Type B pancreatic cell (in vitro differentiated cells): ENCODE data around the gene R3HCC1L. TPM values are rescaled to one million over a fixed set of nuclear protein-coding genes. Genes with fewer than 3 reads are reported as not detected.
"Not testable (repeated sequence)": the region's sequence is repeated elsewhere in the genome, so short reads cannot be mapped to it uniquely, and the experiment has no call there.

Experiments used
- DNase-seq: peaks from one replicate; pipeline ENCODE4 v3.0.0; 2021; ENCODE audit warnings: mixed read lengths; ENCODE audit not compliant: unreplicated experiment; ENCODE audit errors: extremely low spot score
- H3K27ac Mint-ChIP-seq: 2 replicates; pipeline ENCODE4 v1.8.0; 2021; ENCODE audit warnings: mild to moderate bottlenecking, mixed read lengths
- H3K27me3 Mint-ChIP-seq: 2 replicates; pipeline ENCODE4 v1.8.0; 2021; ENCODE audit warnings: mixed read lengths
- H3K36me3 Mint-ChIP-seq: 2 replicates; pipeline ENCODE4 v1.8.0; 2021; ENCODE audit warnings: mixed read lengths
- H3K4me1 Mint-ChIP-seq: one replicate; pipeline ENCODE4 v1.8.0; 2021; ENCODE audit warnings: mixed read lengths; ENCODE audit not compliant: unreplicated experiment
- H3K4me3 Mint-ChIP-seq: 2 replicates; pipeline ENCODE4 v1.8.0; 2021; ENCODE audit warnings: mild to moderate bottlenecking, mixed read lengths
- H3K9me3 Mint-ChIP-seq: 2 replicates; pipeline ENCODE4 v1.8.0; 2021; ENCODE audit warnings: mixed read lengths
- CTCF ChIP-seq: fragments of 200-600 bp; sonication (generic); conservative IDR thresholded peaks from 2 replicates; pipeline ENCODE4 v1.5.0; 2021; ENCODE audit warnings: antibody characterized with exemption, mild to moderate bottlenecking
- total RNA-seq: library from RNA; stranded (reverse); gene quantifications from 2 replicates; pipeline ENCODE4 v1.2.1, GENCODE V29; 2021; ENCODE audit warnings: low replicate concordance

R3HCC1L gene
- total RNA-seq, 1 donor from 2014 or later = 15.4 TPM

- peak overlapping the region; percentile 86 for H3K4me3 Mint-ChIP-seq
- TF ChIP-seq CTCF = no peak
- peaks cover 4% of the 10 kb centered on the region for H3K9me3 Mint-ChIP-seq
- peak overlapping the region; percentile 80 for H3K27ac Mint-ChIP-seq
- H3K27me3 Mint-ChIP-seq = peaks cover 7% of the 10 kb centered on the region
- DNase-seq = no peak
- H3K4me1 Mint-ChIP-seq = peaks cover 18% of the 10 kb centered on the region
- no peaks in the 10 kb centered on the region for H3K36me3 Mint-ChIP-seq
Measured at GRCh38 chr10:98134117-98134430, 383 bp upstream of the R3HCC1L start.

DNA sequence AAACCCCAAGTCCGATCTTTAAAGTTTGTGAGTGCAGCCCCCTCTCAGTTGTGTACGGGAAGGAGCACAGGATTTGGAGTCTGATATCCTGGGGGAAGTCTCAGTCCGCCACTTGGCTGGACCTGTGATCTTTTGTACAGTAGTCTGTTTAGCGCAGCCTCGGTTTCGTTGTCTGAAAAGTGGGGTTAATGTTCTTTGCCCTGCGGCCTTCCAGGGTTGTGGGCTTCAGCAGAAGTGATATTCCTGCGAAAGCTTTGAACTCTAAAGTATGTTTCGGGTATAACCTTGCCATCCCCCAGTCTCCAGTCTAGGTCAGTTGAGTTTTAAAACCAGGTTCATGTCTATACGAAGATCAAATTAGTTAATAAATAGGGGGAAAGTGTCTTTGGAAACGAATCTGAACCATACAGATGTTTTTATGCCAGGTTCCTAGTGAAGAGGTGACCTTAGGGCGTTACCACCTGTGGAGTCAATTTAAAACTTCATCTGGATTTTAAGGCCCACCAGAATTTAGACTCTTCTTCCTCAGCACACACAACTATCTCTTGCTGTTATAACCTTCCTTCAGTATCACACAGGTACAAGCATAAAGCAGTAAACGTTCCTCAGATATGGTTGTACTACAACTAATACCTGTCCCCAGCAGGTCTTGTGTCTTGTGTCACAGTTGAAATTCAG, 904 bp downstream of the R3HCC1L start:
- peaks cover 4% of the 10 kb centered on the region for H3K9me3 Mint-ChIP-seq
- no peak for DNase-seq
- H3K36me3 Mint-ChIP-seq = no peaks in the 10 kb centered on the region
- peaks cover 31% of the 10 kb centered on the region for H3K4me1 Mint-ChIP-seq
- peak overlapping the region; percentile 80 for H3K27ac Mint-ChIP-seq
- peak overlapping the region; percentile 86 for H3K4me3 Mint-ChIP-seq
- TF ChIP-seq CTCF = no peak
- H3K27me3 Mint-ChIP-seq = peaks cover under 1% of the 10 kb centered on the region

- H3K27ac Mint-ChIP-seq, H3K27me3 Mint-ChIP-seq, H3K36me3 Mint-ChIP-seq, H3K9me3 Mint-ChIP-seq, DNase-seq: not testable (repeated sequence)
- Mint-ChIP-seq H3K4me3 (peak overlapping the region; percentile 25), H3K4me1 (peaks cover 39% of the 10 kb centered on the region)
Measured at GRCh38 chr10:98136775-98137174, 2.3 kb downstream of the R3HCC1L start.

DNA sequence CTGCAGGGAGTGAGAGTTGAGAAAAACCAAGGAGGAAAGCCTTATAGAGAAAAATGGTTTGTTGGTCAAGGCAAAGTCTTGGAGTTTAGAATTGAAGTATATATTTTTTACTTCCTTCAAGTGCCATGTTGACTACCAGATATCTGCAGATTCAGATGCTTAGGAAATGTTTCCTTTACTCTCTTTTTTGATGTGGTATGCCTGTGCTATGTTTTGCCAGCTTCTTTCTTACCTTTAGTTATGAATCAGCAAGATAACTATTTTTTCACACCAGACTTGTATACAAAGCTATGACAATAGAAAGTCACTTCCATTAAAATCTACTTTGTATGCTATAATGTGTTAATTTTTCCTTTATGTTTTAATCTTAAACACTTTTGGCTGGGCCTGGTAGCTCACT, 3.6 kb downstream of the R3HCC1L start:
- Mint-ChIP-seq H3K9me3 (peaks cover 4% of the 10 kb centered on the region), H3K27me3 (no peaks in the 10 kb centered on the region), H3K36me3 (no peaks in the 10 kb centered on the region), H3K4me3 (no peak overlapping the region), H3K4me1 (peaks cover 42% of the 10 kb centered on the region), H3K27ac (no peak overlapping the region)
- DNase-seq = no peak
- TF ChIP-seq CTCF = no peak

DNA sequence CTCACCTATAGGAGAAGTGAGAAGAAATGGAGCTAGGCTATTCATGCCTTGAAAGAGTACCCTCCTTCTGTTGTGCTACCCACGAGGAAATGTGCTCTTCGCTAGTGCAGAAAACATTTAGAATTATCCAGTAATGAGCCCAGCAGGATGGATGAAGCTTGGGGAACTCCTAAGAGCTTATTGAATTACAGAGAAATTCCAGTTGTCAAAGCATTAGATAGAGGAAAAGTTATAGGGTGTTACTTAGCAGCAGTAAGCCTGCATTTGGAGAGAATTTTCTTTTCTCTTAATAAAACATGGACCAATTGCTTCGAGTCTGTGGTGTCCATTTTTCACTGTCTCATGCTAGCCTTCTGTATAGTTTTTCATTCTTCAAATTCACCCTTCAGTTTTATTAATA, 5.0 kb downstream of the R3HCC1L start:
- peaks cover 41% of the 10 kb centered on the region for H3K4me1 Mint-ChIP-seq
- DNase-seq = no peak
- no peak for TF ChIP-seq CTCF
- no peaks in the 10 kb centered on the region for H3K9me3 Mint-ChIP-seq
- no peak overlapping the region for H3K27ac Mint-ChIP-seq
- H3K36me3 Mint-ChIP-seq = no peaks in the 10 kb centered on the region
- no peak overlapping the region for H3K4me3 Mint-ChIP-seq
- H3K27me3 Mint-ChIP-seq = no peaks in the 10 kb centered on the region

GRCh38 chr10:98141484-98142073, 7.1 kb downstream of the R3HCC1L start:
- no peaks in the 10 kb centered on the region for H3K9me3 Mint-ChIP-seq
- no peak for DNase-seq
- H3K4me1 Mint-ChIP-seq = peaks cover 37% of the 10 kb centered on the region
- TF ChIP-seq CTCF = no peak
- H3K27ac Mint-ChIP-seq = no peak overlapping the region
- no peak overlapping the region for H3K4me3 Mint-ChIP-seq
- no peaks in the 10 kb centered on the region for H3K27me3 Mint-ChIP-seq
- peaks cover 7% of the 10 kb centered on the region for H3K36me3 Mint-ChIP-seq
